Endothelial cell of umbilical vein (primary cell): ENCODE measurements around the gene KAZN. TPM values are rescaled to one million over a fixed set of nuclear protein-coding genes. Genes with fewer than 3 reads are reported as not detected.

Experiments used
- BruUV-seq: library from RNA; stranded (reverse); fragments of 400-500 nt; replicated peaks from 2 replicates; lab custom pipeline; 2021; lab: Mats Ljungman, UMichigan
- CTCF ChIA-PET: fragments of 300-600, 350-600 bp; sonication (Branson Sonifier 250); formaldehyde crosslinking; loops from one replicate; lab custom pipeline; 2021; ENCODE audit warnings: antibody characterized with exemption, inconsistent platforms; lab: Charles Lee
- POLR2A ChIA-PET: fragments of 300-600, 350-600 bp; sonication (Branson Sonifier 250); formaldehyde crosslinking; loops from one replicate; lab custom pipeline; 2021; ENCODE audit warnings: antibody characterized with exemption, inconsistent platforms; lab: Charles Lee
- DNase-seq: peaks from one replicate; pipeline ENCODE4 v3.0.0-alpha.2; 2011; ENCODE audit warnings: low read depth, low spot score
- FAIRE-seq: peaks from 2 replicates; lab custom pipeline; 2011; peaks lifted over from hg19 to GRCh38; lab: Jason Lieb, UNC
- H2AFZ ChIP-seq: 2 replicates; pipeline ENCODE4 v1.6.0; 2012; ENCODE audit warnings: low read depth, low read length, control low read depth, inconsistent platforms
- H3K27ac ChIP-seq: 2 replicates; pipeline ENCODE4 v1.5.1; 2011; ENCODE audit warnings: low read depth, mild to moderate bottlenecking, control low read depth, low read length, moderate library complexity; ENCODE audit not compliant: insufficient read depth
- H3K27me3 ChIP-seq, 2 experiments: 2 replicates each; pipeline versions ENCODE4 v1.6.0 to v1.6.1; 2011; ENCODE audit warnings: low read length in 2 of 2, mixed read lengths in 1 of 2; ENCODE audit not compliant: control insufficient read depth in 2 of 2, insufficient read depth in 2 of 2
- H3K36me3 ChIP-seq, 2 experiments: 2 replicates in 1 of 2; 3 replicates in 1 of 2; pipeline ENCODE4 v1.5.1; 2011; ENCODE audit warnings: low read length in 2 of 2, mild to moderate bottlenecking in 1 of 2, moderate library complexity in 1 of 2; ENCODE audit not compliant: control insufficient read depth in 2 of 2, insufficient read depth in 2 of 2; ENCODE audit errors: extremely low read depth in 1 of 2
- H3K4me1 ChIP-seq: 3 replicates; pipeline ENCODE4 v1.5.1; 2011; ENCODE audit warnings: mild to moderate bottlenecking, low read length; ENCODE audit not compliant: control insufficient read depth, insufficient read depth; ENCODE audit errors: extremely low read depth
- H3K4me2 ChIP-seq: 2 replicates; pipeline ENCODE4 v1.6.1; 2011; ENCODE audit warnings: low read length, control low read depth, mixed read lengths; ENCODE audit not compliant: insufficient read depth
- H3K4me3 ChIP-seq, 3 experiments: fragments of 200-600 bp in 1 of 3; sonication (generic), shearing (Covaris generic) in 1 of 3; replicated peaks in 1 of 3; 2 replicates each; pipeline ENCODE4 v1.5.1; 2011 to 2016; ENCODE audit warnings: control low read depth in 3 of 3, low read length in 3 of 3, mild to moderate bottlenecking in 2 of 3, inconsistent platforms in 1 of 3, low read depth in 1 of 3, moderate library complexity in 1 of 3; ENCODE audit not compliant: insufficient read depth in 1 of 3
- H3K79me2 ChIP-seq: 2 replicates; pipeline ENCODE4 v1.6.0; 2012; ENCODE audit warnings: low read length, inconsistent platforms; ENCODE audit not compliant: control insufficient read depth, insufficient read depth
- H3K9ac ChIP-seq: replicated peaks from 2 replicates; pipeline ENCODE3; 2011; ENCODE audit warnings: low read length, control low read depth; ENCODE audit not compliant: insufficient read depth; ENCODE audit errors: extremely low read depth
- H3K9me1 ChIP-seq: replicated peaks from 3 replicates; pipeline ENCODE4 v1.6.0; 2011; ENCODE audit warnings: mild to moderate bottlenecking, low read length; ENCODE audit not compliant: control insufficient read depth, insufficient read depth; ENCODE audit errors: extremely low read depth
- H3K9me3 ChIP-seq: replicated peaks from 2 replicates; pipeline ENCODE4 v1.5.1; 2012; ENCODE audit warnings: low read length, inconsistent platforms; ENCODE audit not compliant: control insufficient read depth, insufficient read depth
- H4K20me1 ChIP-seq: replicated peaks from 2 replicates; pipeline ENCODE3; 2011; ENCODE audit warnings: mild to moderate bottlenecking, low read length; ENCODE audit not compliant: control insufficient read depth, insufficient read depth; ENCODE audit errors: extremely low read depth
- CTCF ChIP-seq, 2 donors: IDR thresholded peaks; 1 replicate in 1 of 2; 2 replicates in 1 of 2; pipeline ENCODE4 v1.5.1; 2011; ENCODE audit warnings: low read length in 2 of 2, mild to moderate bottlenecking in 2 of 2, moderate library complexity in 2 of 2, control low read depth in 1 of 2, inconsistent platforms in 1 of 2, low read depth in 1 of 2; ENCODE audit not compliant: insufficient read depth in 1 of 2; ENCODE audit errors: extremely low read depth in 1 of 2
- EZH2 ChIP-seq: IDR thresholded peaks from 2 replicates; pipeline ENCODE4 v1.6.1; 2012; ENCODE audit warnings: borderline replicate concordance, low read depth, mild to moderate bottlenecking, moderate library complexity, low read length, inconsistent platforms; ENCODE audit not compliant: severe bottlenecking
- FOS ChIP-seq: IDR thresholded peaks from 2 replicates; pipeline ENCODE4 v1.6.1; 2011; ENCODE audit warnings: mild to moderate bottlenecking, low read length, moderate library complexity, borderline replicate concordance; ENCODE audit not compliant: insufficient read depth
- GATA2 ChIP-seq: IDR thresholded peaks from 2 replicates; pipeline ENCODE4 v1.7.0; 2011; ENCODE audit warnings: low read depth, mild to moderate bottlenecking, moderate library complexity, mixed read lengths, low read length; ENCODE audit not compliant: insufficient read length, insufficient read depth
- JUN ChIP-seq: IDR thresholded peaks from 2 replicates; pipeline ENCODE4 v1.6.1; 2011; ENCODE audit warnings: borderline replicate concordance, low read depth; ENCODE audit not compliant: insufficient read length, insufficient read depth
- MYC ChIP-seq: IDR thresholded peaks from one replicate; pipeline ENCODE4 v1.6.1; 2011; ENCODE audit warnings: mild to moderate bottlenecking, low read depth, low read length
- POLR2A ChIP-seq: IDR thresholded peaks from 2 replicates; pipeline ENCODE4 v1.6.1; 2012; ENCODE audit warnings: low read depth, mild to moderate bottlenecking, control low read depth, low read length
- POLR2AphosphoS5 ChIP-seq: IDR thresholded peaks from 2 replicates; pipeline ENCODE4 v1.6.1; 2012; ENCODE audit warnings: low read depth, mild to moderate bottlenecking, control low read depth, low read length, moderate library complexity; ENCODE audit not compliant: insufficient read depth
- dilution Hi-C: fragments of 300-500 bp; cut with MboI; formaldehyde crosslinking; loops from one replicate; pipeline ENCODE4 v1.15.0; 2019; ENCODE audit warnings: low sequenced_read_pairs; ENCODE audit not compliant: extremely low pct_ligation_motif_present
- intact Hi-C: fragments of 100-400 bp; cut with micrococcal nuclease; formaldehyde crosslinking; loops from one replicate; pipeline ENCODE4 v1.10.0; 2022
- polyA plus RNA-seq, 4 experiments: library from polyadenylated mRNA; depleted of rRNA in 3 of 4; stranded (reverse) in 3 of 4; unstranded in 1 of 4; fragments of >200 nt; gene quantifications; 2 replicates each; pipeline versions ENCODE4 v1.2.1 to v1.2.3, GENCODE V29; 2011 to 2012; ENCODE audit warnings: missing spikeins in 1 of 4
- total RNA-seq: library from RNA; stranded (reverse); gene quantifications from 2 replicates; pipeline ENCODE4 v1.2.3, GENCODE V29; 2021
- TF ChIP-seq, protein P1 (sequence below): IDR thresholded peaks from 2 replicates; pipeline ENCODE4 v1.6.1; 2011; ENCODE audit not compliant: insufficient read depth, insufficient read length

The KAZN gene
- total and polyA plus RNA-seq, 2 donors (not counting 3 experiments of a cell fraction or from before 2014, with no cell fraction given): 1.6 to 5.8 TPM

DNA sequence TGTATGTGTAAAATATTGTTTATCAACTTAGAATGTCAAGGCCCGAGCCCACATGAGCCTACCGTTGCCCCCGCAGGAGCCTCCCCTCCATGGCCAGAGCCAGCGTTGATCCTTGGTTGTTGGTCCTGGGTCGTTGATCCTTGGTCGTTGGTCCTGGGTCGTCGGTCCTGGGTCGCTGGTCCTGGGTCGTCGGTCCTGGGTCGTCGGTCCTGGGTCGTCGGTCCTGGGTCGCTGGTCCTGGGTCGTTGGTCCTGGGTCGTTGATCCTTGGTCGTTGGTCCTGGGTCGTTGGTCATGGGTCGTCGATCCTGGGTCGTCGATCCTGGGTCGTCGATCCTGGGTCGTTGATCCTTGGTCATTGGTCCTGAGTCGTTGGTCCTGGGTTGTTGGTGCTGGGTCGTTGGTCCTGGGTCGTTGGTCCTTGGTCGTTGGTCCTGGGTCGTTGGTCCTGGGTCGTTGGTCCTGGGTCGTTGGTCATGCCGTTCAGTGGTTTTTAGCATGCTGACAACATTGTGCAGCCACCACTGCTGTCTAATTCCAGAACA is 450.0 kb downstream of the KAZN start:
- intact Hi-C loops: loop anchor here (5.0 kb wide), 1 partner anchor 1236 kb away; no protein-coding TSS in a partner anchor
- CTCF ChIA-PET: no interaction called here
- Histone ChIP-seq H3K79me2 (no peaks in the 10 kb centered on the region), H3K9ac (no peak overlapping the region), H2AFZ (no peak overlapping the region), H4K20me1 (no peaks in the 10 kb centered on the region), H3K27ac (no peak overlapping the region), H3K9me1 (no peaks in the 10 kb centered on the region), H3K9me3 (no peaks in the 10 kb centered on the region), H3K4me2 (no peak overlapping the region), H3K36me3 (no peaks in the 10 kb centered on the region), H3K27me3 (no peaks in the 10 kb centered on the region), H3K4me3 (no peak overlapping the region), H3K4me1 (no peaks in the 10 kb centered on the region)
- BruUV-seq: no TSS peak
- no peak for FAIRE-seq
- DNase-seq: no peak
- POLR2A ChIA-PET: no interaction called here
- TF ChIP-seq JUN: no peak
- TF ChIP-seq MYC: no peak
- no peak for TF ChIP-seq GATA2
- TF ChIP-seq POLR2A: no peak
- no peak for TF ChIP-seq FOS
- no peak for TF ChIP-seq CTCF (IDR thresholded peaks at IDR 0.05; ENCODE audit: extremely low read depth in 1 of 2, insufficient read depth in 1 of 2, low read depth in 1 of 2, low read length in 2 of 2)
- no peak for TF ChIP-seq POLR2AphosphoS5
- TF ChIP-seq EZH2: no peak
- TF ChIP-seq, protein P1, sequence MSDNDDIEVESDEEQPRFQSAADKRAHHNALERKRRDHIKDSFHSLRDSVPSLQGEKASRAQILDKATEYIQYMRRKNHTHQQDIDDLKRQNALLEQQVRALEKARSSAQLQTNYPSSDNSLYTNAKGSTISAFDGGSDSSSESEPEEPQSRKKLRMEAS: no peak
- dilution Hi-C loops: no loop called here
